ENCODE measurements around the gene DOCK2. TPM values are rescaled to one million over a fixed set of nuclear protein-coding genes. Genes with fewer than 3 reads are reported as not detected.
"Not testable (repeated sequence)": the region's sequence is repeated elsewhere in the genome, so short reads cannot be mapped to it uniquely, and the experiment has no call there.

DOCK2 gene
- total and polyA plus RNA-seq, 2 of the 8 experiments (the other 6 are each of a cell fraction or from before 2014, with no cell fraction given), result 3.9 to 5.7 TPM

- not testable (repeated sequence) for FAIRE-seq; H3K79me2 ChIP-seq (ENCODE audit: control insufficient read depth in 1 of 2, insufficient read depth in 2 of 2, low read length in 2 of 2); H2BK15ac ChIP-seq (ENCODE audit: low read length); H2AK5ac ChIP-seq (ENCODE audit: low read depth, low read length); H2BK120ac ChIP-seq (replicated peaks; ENCODE audit: low read depth, low read length); H2BK12ac ChIP-seq (ENCODE audit: low read depth, low read length); H4K8ac ChIP-seq (ENCODE audit: extremely low read depth, insufficient read depth, low read length); H3K23ac ChIP-seq (ENCODE audit: insufficient read length); H4K91ac ChIP-seq (replicated peaks; ENCODE audit: insufficient read length, low read length); H3K9me3 ChIP-seq (ENCODE audit: insufficient read depth in 2 of 2, low read depth in 1 of 2, low read length in 1 of 2); H3K4ac ChIP-seq (replicated peaks; ENCODE audit: insufficient read length, low read depth, low read length); H3K9ac ChIP-seq (replicated peaks in 1 of 4; ENCODE audit: extremely low read depth in 1 of 4, low read depth in 3 of 4, low read length in 3 of 4); H3K36me3 ChIP-seq (ENCODE audit: control insufficient read depth in 2 of 4, insufficient read depth in 4 of 4, low read length in 3 of 4); H4K5ac ChIP-seq (ENCODE audit: insufficient read length, low read depth, low read length); H3K23me2 ChIP-seq (ENCODE audit: low read depth, low read length); DNase-seq (ENCODE audit: low read depth in 1 of 2, low spot score in 2 of 2); H3K18ac ChIP-seq (ENCODE audit: extremely low read depth, low read length); H3K27ac ChIP-seq (ENCODE audit: low read depth, low read length); H2BK20ac ChIP-seq (ENCODE audit: low read length); H3K27me3 ChIP-seq (replicated peaks in 1 of 4; ENCODE audit: control insufficient read depth in 3 of 4, extremely low read depth in 1 of 4, insufficient read depth in 3 of 4, low read length in 3 of 4); H3K14ac ChIP-seq (ENCODE audit: insufficient read length); H4K20me1 ChIP-seq (replicated peaks in 1 of 2; ENCODE audit: control insufficient read depth in 1 of 2, insufficient read depth in 2 of 2, low read length in 2 of 2); H3K79me1 ChIP-seq (ENCODE audit: low read depth, low read length); H2AFZ ChIP-seq (ENCODE audit: low read length); H3K56ac ChIP-seq (replicated peaks; ENCODE audit: insufficient read length, low read depth, low read length)
- Histone ChIP-seq H3K4me3 (ENCODE audit: extremely low read depth in 1 of 4, insufficient read depth in 2 of 4, low read depth in 3 of 4, low read length in 4 of 4) (peak overlapping the region in 1 of 4 experiments; percentile 50; a peak in 1 of 8 replicates), H2BK5ac (ENCODE audit: low read depth, low read length) (peak overlapping the region; percentile 82; the same call in 1 of the 2 replicates), H3K4me2 (ENCODE audit: insufficient read depth in 1 of 2, low read depth in 2 of 2, low read length in 2 of 2) (peak overlapping the region; percentile 24 to 62; a peak in 2 of 4 replicates), H3K4me1 (replicated peaks in 1 of 4; ENCODE audit: control insufficient read depth in 3 of 4, insufficient read depth in 4 of 4, low read length in 3 of 4) (peaks cover 2 to 33% (median 24%) of the 10 kb centered on the region in 4 experiments)
- WGBS, 2 experiments (ENCODE audit: extremely low coverage in 1 of 2, insufficient coverage in 1 of 2, insufficient read length in 1 of 2, insufficient replicate concordance in 2 of 2, low coverage in 1 of 2, low lambda C conversion rate in 2 of 2, missing lambda C conversion rate in 1 of 2), result 81% methylated on average over 3 of the region's 3 CpGs; no CpG with 5 or more reads in 1 of the 2 experiments
- CTCF ChIA-PET (ENCODE audit: partially characterized antibody), result interaction anchor here (0.9 to 3.8 kb wide), 5 partner anchors 11 to 262 kb away, joined by 3 to 18 read pairs (median 5); partner anchors contain the start of gene INSYN2B
- POLR2A ChIA-PET (ENCODE audit: partially characterized antibody), result interaction anchor here (1.1 kb wide), 1 partner anchor 225 kb away, joined by 3 read pairs; the partner anchor contains the start of gene SPDL1
These were observed 171.8 kb downstream of the DOCK2 start for GRCh38 chr5:169808880-169809279.
